HG03039 (cell line): ENCODE results near the gene CYBC1.

Experiments
- ATAC-seq: cut with Tn5 transposase; IDR thresholded peaks from one replicate; pipeline ENCODE4 v1.9.1; 2021; ENCODE audit warnings: mild to moderate bottlenecking, moderate library complexity; ENCODE audit not compliant: unreplicated experiment

CYBC1 gene

GRCh38 chr17:82411396-82412053 lies 39.0 kb downstream of the CYBC1 start:
- ATAC-seq: no peak

- ATAC-seq: no peak
Observed at GRCh38 chr17:82410014-82410716, 40.4 kb downstream of the CYBC1 start.

- ATAC-seq: no peak
Observed at GRCh38 chr17:82408938-82409318, 41.6 kb downstream of the CYBC1 start.

- ATAC-seq: no peak
Observed at GRCh38 chr17:82408288-82408937, 42.1 kb downstream of the CYBC1 start.

GRCh38 chr17:82407255-82407654 lies 43.3 kb downstream of the CYBC1 start:
- ATAC-seq: no peak

- ATAC-seq: no peak
Observed at GRCh38 chr17:82406131-82406671, 44.4 kb downstream of the CYBC1 start.

- ATAC-seq: no peak
Observed at GRCh38 chr17:82405051-82405450, 45.5 kb downstream of the CYBC1 start.

- no peak for ATAC-seq
Observed at GRCh38 chr17:82403662-82404660, 46.6 kb downstream of the CYBC1 start.

- no peak for ATAC-seq
Observed at GRCh38 chr17:82402865-82403264, 47.7 kb downstream of the CYBC1 start.

- ATAC-seq: no peak
Observed at GRCh38 chr17:82400830-82401229, 49.7 kb downstream of the CYBC1 start.

GRCh38 chr17:82400206-82400605 lies 50.3 kb downstream of the CYBC1 start:
- no peak for ATAC-seq

- ATAC-seq: no peak
Observed at GRCh38 chr17:82399601-82400101, 50.9 kb downstream of the CYBC1 start.

- ATAC-seq: no peak
Observed at GRCh38 chr17:82399041-82399441, 51.5 kb downstream of the CYBC1 start.

- no peak for ATAC-seq
Observed at GRCh38 chr17:82397449-82398335, 52.9 kb downstream of the CYBC1 start.

GRCh38 chr17:82396601-82397435 lies 53.7 kb downstream of the CYBC1 start:
- no peak for ATAC-seq

- ATAC-seq: no peak
Observed at GRCh38 chr17:82394278-82394677, 56.3 kb downstream of the CYBC1 start.

GRCh38 chr17:82392941-82393340 lies 57.6 kb downstream of the CYBC1 start:
- ATAC-seq: no peak
